ENCODE results near the gene KIF1B.

KIF1B gene

GRCh38 chr1:10188133-10188650 lies 22.2 kb upstream of the KIF1B start:
- TF ChIP-seq CTCF (IDR thresholded peaks at IDR 0.05; ENCODE audit: insufficient read depth, low read length, poor library complexity, severe bottlenecking) = no peak
- no peak for TF ChIP-seq EZH2phosphoT487 (conservative IDR thresholded peaks at IDR 0.05; ENCODE audit: low read length)
- Histone ChIP-seq H3K9ac (ENCODE audit: low read length) (no peak overlapping the region), H3K27me3 (ENCODE audit: low read length) (no peaks in the 10 kb centered on the region), H3K9me2 (replicated peaks; ENCODE audit: insufficient read depth, low read length) (no peaks in the 10 kb centered on the region), H3F3A (ENCODE audit: insufficient read depth) (no peaks in the 10 kb centered on the region), H3K79me2 (ENCODE audit: insufficient read depth, low read length) (no peaks in the 10 kb centered on the region), H3K27ac (ENCODE audit: low read depth, low read length) (no peak overlapping the region), H2AFZ (ENCODE audit: low read depth, low read length, severe bottlenecking) (no peak overlapping the region), H4K20me1 (ENCODE audit: low read depth, low read length) (no peaks in the 10 kb centered on the region), H3K9me3 (ENCODE audit: insufficient read depth, low read length) (no peaks in the 10 kb centered on the region), H3K36me3 (ENCODE audit: low read length) (no peaks in the 10 kb centered on the region), H3K4me2 (ENCODE audit: low read depth, low read length, poor library complexity, severe bottlenecking) (no peak overlapping the region), H3K4me3 (ENCODE audit: insufficient read depth, low read length, poor library complexity, severe bottlenecking) (no peak overlapping the region)

- Histone ChIP-seq H3F3A (ENCODE audit: insufficient read depth) (no peaks in the 10 kb centered on the region), H3K4me2 (ENCODE audit: low read depth, low read length, poor library complexity, severe bottlenecking) (no peak overlapping the region), H3K27ac (ENCODE audit: low read depth, low read length) (no peak overlapping the region)
These were observed 20.7 kb upstream of the KIF1B start for GRCh38 chr1:10189659-10190058.

GRCh38 chr1:10192263-10192662 lies 18.1 kb upstream of the KIF1B start:
- Histone ChIP-seq H2AFZ (ENCODE audit: low read depth, low read length, severe bottlenecking) (no peak overlapping the region), H3F3A (ENCODE audit: insufficient read depth) (no peaks in the 10 kb centered on the region), H3K27ac (ENCODE audit: low read depth, low read length) (no peak overlapping the region), H3K4me3 (ENCODE audit: insufficient read depth, low read length, poor library complexity, severe bottlenecking) (no peak overlapping the region), H3K36me3 (ENCODE audit: low read length) (no peaks in the 10 kb centered on the region), H3K9me3 (ENCODE audit: insufficient read depth, low read length) (no peaks in the 10 kb centered on the region), H4K20me1 (ENCODE audit: low read depth, low read length) (no peaks in the 10 kb centered on the region), H3K4me2 (ENCODE audit: low read depth, low read length, poor library complexity, severe bottlenecking) (no peak overlapping the region), H3K79me2 (ENCODE audit: insufficient read depth, low read length) (no peaks in the 10 kb centered on the region), H3K9ac (ENCODE audit: low read length) (no peak overlapping the region), H3K9me2 (replicated peaks; ENCODE audit: insufficient read depth, low read length) (no peaks in the 10 kb centered on the region), H3K27me3 (ENCODE audit: low read length) (no peaks in the 10 kb centered on the region)
- no peak for TF ChIP-seq CTCF (IDR thresholded peaks at IDR 0.05; ENCODE audit: insufficient read depth, low read length, poor library complexity, severe bottlenecking)
- TF ChIP-seq EZH2phosphoT487 (conservative IDR thresholded peaks at IDR 0.05; ENCODE audit: low read length) = no peak

More at GRCh38 chr1:10189659-10190058, 20.7 kb upstream of the KIF1B start:
- TF ChIP-seq CTCF (IDR thresholded peaks at IDR 0.05; ENCODE audit: insufficient read depth, low read length, poor library complexity, severe bottlenecking) (no peak), EZH2phosphoT487 (conservative IDR thresholded peaks at IDR 0.05; ENCODE audit: low read length) (no peak)
- H3K9me2 ChIP-seq (replicated peaks; ENCODE audit: insufficient read depth, low read length) = no peaks in the 10 kb centered on the region
- no peaks in the 10 kb centered on the region for H3K9me3 ChIP-seq (ENCODE audit: insufficient read depth, low read length)
- H3K36me3 ChIP-seq (ENCODE audit: low read length) = no peaks in the 10 kb centered on the region
- H2AFZ ChIP-seq (ENCODE audit: low read depth, low read length, severe bottlenecking) = no peak overlapping the region
- no peak overlapping the region for H3K4me3 ChIP-seq (ENCODE audit: insufficient read depth, low read length, poor library complexity, severe bottlenecking)
- H4K20me1 ChIP-seq (ENCODE audit: low read depth, low read length) = no peaks in the 10 kb centered on the region
- no peak overlapping the region for H3K9ac ChIP-seq (ENCODE audit: low read length)
- H3K27me3 ChIP-seq (ENCODE audit: low read length) = no peaks in the 10 kb centered on the region
- no peaks in the 10 kb centered on the region for H3K79me2 ChIP-seq (ENCODE audit: insufficient read depth, low read length)
